ENCODE measurements around the gene STON2. TPM values are rescaled to one million over a fixed set of nuclear protein-coding genes. Genes with fewer than 3 reads are reported as not detected.
A peak's percentile ranks its signal among the peaks of the same experiment; 100 is the strongest.

STON2 gene
- total RNA-seq, 1 donor from 2014 or later = 30.8 TPM

DNA sequence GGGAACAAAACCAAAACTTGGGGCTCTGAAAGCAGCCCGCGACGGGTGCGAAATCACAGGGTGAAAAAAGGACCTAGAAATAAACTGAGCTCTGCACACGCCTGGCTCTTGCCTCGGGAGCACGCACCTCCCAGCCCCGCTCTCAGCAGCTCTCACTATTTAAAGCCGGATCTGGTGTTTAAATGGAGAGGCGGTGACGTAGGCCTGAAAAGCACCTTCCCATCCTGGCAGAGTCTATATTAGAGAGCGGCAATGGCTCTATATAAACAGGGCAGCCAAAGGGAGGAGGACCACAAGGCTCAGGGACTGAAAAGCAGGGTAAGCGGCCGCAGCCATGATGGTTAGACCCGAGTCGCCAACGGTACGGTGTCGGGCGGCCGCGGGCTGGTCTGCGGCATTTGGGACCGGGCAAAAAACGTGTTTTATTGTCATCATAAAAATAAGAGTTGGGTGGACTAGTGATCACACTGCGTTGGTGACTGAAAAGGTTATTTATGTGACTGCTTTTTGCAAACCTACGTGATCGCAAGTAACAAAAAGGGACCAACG lies 180.8 kb downstream of the STON2 start:
- Histone ChIP-seq H3K4me3 (ENCODE audit: low read length in 3 of 3) (peak overlapping the region; percentile 71 to 99 (median 94)), H3K4me1 (ENCODE audit: control insufficient read depth in 3 of 3, insufficient read depth in 3 of 3, low read length in 3 of 3) (peaks cover 3 to 17% (median 14%) of the 10 kb centered on the region in 3 donors), H3K27ac (ENCODE audit: low read depth, low read length) (peak overlapping the region; percentile 99), H3K27me3 (ENCODE audit: control insufficient read depth in 3 of 3, insufficient read depth in 3 of 3, low read length in 3 of 3) (no peaks in the 10 kb centered on the region), H3K36me3 (ENCODE audit: control insufficient read depth in 3 of 3, insufficient read depth in 3 of 3, low read length in 3 of 3) (peaks cover 3 to 11% (median 8%) of the 10 kb centered on the region in 3 donors), H3K9me3 (ENCODE audit: control insufficient read depth in 3 of 3, low read length in 3 of 3) (no peaks in the 10 kb centered on the region), H3K9ac (ENCODE audit: low read depth in 1 of 3, low read length in 3 of 3) (peak overlapping the region; percentile 90 to 100 (median 99))

DNA sequence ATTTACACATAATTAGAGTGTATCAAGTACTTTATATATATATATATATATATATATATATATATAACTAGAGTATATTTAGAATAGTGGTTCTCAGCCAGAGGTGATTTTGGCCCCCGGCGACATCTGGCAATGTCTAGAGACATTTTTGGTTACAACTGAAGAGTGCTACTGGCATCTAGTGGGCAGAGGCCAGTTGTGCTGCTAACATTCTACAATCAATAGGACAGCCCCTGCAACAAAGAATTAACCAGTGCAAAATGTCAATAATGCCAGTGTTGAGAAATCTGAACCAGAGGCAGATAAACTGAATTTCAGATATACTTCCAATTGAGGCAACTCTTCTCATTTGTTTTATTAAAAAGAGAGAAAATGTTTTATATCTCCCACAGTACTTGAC lies 188.3 kb downstream of the STON2 start:
- Histone ChIP-seq H3K27ac (ENCODE audit: low read depth, low read length) (no peak overlapping the region), H3K27me3 (ENCODE audit: control insufficient read depth in 3 of 3, insufficient read depth in 3 of 3, low read length in 3 of 3) (no peaks in the 10 kb centered on the region), H3K9ac (ENCODE audit: low read depth in 1 of 3, low read length in 3 of 3) (peak overlapping the region in 1 of 3 donors; percentile 1), H3K36me3 (ENCODE audit: control insufficient read depth in 3 of 3, insufficient read depth in 3 of 3, low read length in 3 of 3) (peaks cover 5 to 18% (median 16%) of the 10 kb centered on the region in 3 donors), H3K9me3 (ENCODE audit: control insufficient read depth in 3 of 3, low read length in 3 of 3) (no peaks in the 10 kb centered on the region), H3K4me3 (ENCODE audit: low read length in 3 of 3) (no peak overlapping the region), H3K4me1 (ENCODE audit: control insufficient read depth in 3 of 3, insufficient read depth in 3 of 3, low read length in 3 of 3) (peaks cover 4 to 26% (median 19%) of the 10 kb centered on the region in 3 donors)

Small RNAs within 50 kb of the gene (small RNA-seq; reads per million reads assigned to genes)
- gene DYNLL1P1 = not detected
- not detected for gene DYNLL1P2

Other genes with a start within 250 kb of the STON2 start
- 14.6 TPM for gene GTF2A1, start 179.4 kb downstream of the STON2 start, total RNA-seq
- gene SEL1L, start 133.5 kb upstream of the STON2 start, total RNA-seq = 34.4 TPM